Esophagus muscularis mucosa (tissue), 4 donors: ENCODE results near the gene ZNF219. TPM values are rescaled to one million over a fixed set of nuclear protein-coding genes. Genes with fewer than 3 reads are reported as not detected.

ENCODE experiments used
- DNase-seq: peaks from one replicate; pipeline ENCODE4 v3.0.0-alpha.2; 2017; ENCODE audit errors: extremely low spot score
- H3K27ac ChIP-seq, 4 donors: fragments of 200-600 bp; sonication (generic); replicated peaks in 1 of 4; 1 replicate in 3 of 4; 2 replicates in 1 of 4; pipeline ENCODE4 v1.5.1; 2016 to 2019; ENCODE audit warnings: mild to moderate bottlenecking in 1 of 4
- H3K27me3 ChIP-seq, 4 donors: fragments of 200-600 bp; sonication (generic); one replicate each; pipeline versions ENCODE4 v1.5.1 to v1.6.0; 2016 to 2019
- H3K36me3 ChIP-seq, 4 donors: fragments of 200-600 bp; sonication (generic); one replicate each; pipeline ENCODE4 v1.5.1; 2016 to 2019
- H3K4me1 ChIP-seq, 4 donors: fragments of 200-600 bp; sonication (generic); one replicate each; pipeline ENCODE4 v1.5.1; 2016 to 2019
- H3K4me3 ChIP-seq, 4 donors: fragments of 200-600 bp; sonication (generic); 1 replicate in 2 of 4; 2 replicates in 2 of 4; pipeline ENCODE4 v1.5.1; 2016 to 2019; ENCODE audit warnings: mild to moderate bottlenecking in 4 of 4, moderate library complexity in 1 of 4
- H3K9me3 ChIP-seq, 4 donors: fragments of 200-600 bp; sonication (generic); 1 replicate in 3 of 4; 2 replicates in 1 of 4; pipeline ENCODE4 v1.5.1; 2016 to 2019
- EP300 ChIP-seq: sonication (generic); formaldehyde crosslinking; IDR thresholded peaks from one replicate; pipeline ENCODE4 v1.6.1; 2017; ENCODE audit warnings: antibody characterized with exemption
- POLR2A ChIP-seq: fragments of 450-650 bp; IDR thresholded peaks from one replicate; pipeline ENCODE4 v1.6.1; 2017; ENCODE audit warnings: antibody characterized with exemption, moderate library complexity, mild to moderate bottlenecking, low read depth
- POLR2AphosphoS5 ChIP-seq, 2 donors: sonication (generic); formaldehyde crosslinking; IDR thresholded peaks; one replicate each; pipeline ENCODE4 v1.6.1; 2017; ENCODE audit warnings: antibody characterized with exemption in 2 of 2
- WGBS: methylation state at CpG from one replicate; pipeline ENCODE4 v1.1.5; 2018; 5-methylcytosine and 5-hydroxymethylcytosine counted together
- intact Hi-C: fragments of 100-400 bp; cut with DNase I; formaldehyde crosslinking; loops from one replicate; pipeline ENCODE4 v1.15.1; 2023
- total RNA-seq, 4 donors: library from RNA; depleted of rRNA; stranded (reverse); fragments of >200 nt; gene quantifications; one replicate each; pipeline versions ENCODE4 v1.1.0 to v1.2.1, GENCODE V29; 2016
- TF ChIP-seq, protein P1 (sequence below), 3 experiments: fragments of 200-600 bp in 2 of 3; fragments of 450-650 bp in 1 of 3; sonication (generic) in 2 of 3; IDR thresholded peaks; one replicate each; pipeline ENCODE4 v1.5.1; 2017 to 2019; ENCODE audit warnings: antibody characterized with exemption in 3 of 3, mild to moderate bottlenecking in 2 of 3, moderate library complexity in 1 of 3

The ZNF219 gene
- total RNA-seq, 4 donors from 2014 or later, result 64.4 to 116 (median 94.3) TPM

GRCh38 chr14:21133901-21134300 is 35.4 kb upstream of the ZNF219 start:
- Histone ChIP-seq H3K27ac (no peak overlapping the region), H3K4me1 (no peaks in the 10 kb centered on the region), H3K36me3 (no peaks in the 10 kb centered on the region), H3K27me3 (no peaks in the 10 kb centered on the region), H3K9me3 (no peaks in the 10 kb centered on the region), H3K4me3 (no peak overlapping the region)
- no peak for TF ChIP-seq POLR2AphosphoS5 (IDR thresholded peaks at IDR 0.05)
- TF ChIP-seq POLR2A, result no peak
- TF ChIP-seq EP300, result no peak
- TF ChIP-seq, protein P1, sequence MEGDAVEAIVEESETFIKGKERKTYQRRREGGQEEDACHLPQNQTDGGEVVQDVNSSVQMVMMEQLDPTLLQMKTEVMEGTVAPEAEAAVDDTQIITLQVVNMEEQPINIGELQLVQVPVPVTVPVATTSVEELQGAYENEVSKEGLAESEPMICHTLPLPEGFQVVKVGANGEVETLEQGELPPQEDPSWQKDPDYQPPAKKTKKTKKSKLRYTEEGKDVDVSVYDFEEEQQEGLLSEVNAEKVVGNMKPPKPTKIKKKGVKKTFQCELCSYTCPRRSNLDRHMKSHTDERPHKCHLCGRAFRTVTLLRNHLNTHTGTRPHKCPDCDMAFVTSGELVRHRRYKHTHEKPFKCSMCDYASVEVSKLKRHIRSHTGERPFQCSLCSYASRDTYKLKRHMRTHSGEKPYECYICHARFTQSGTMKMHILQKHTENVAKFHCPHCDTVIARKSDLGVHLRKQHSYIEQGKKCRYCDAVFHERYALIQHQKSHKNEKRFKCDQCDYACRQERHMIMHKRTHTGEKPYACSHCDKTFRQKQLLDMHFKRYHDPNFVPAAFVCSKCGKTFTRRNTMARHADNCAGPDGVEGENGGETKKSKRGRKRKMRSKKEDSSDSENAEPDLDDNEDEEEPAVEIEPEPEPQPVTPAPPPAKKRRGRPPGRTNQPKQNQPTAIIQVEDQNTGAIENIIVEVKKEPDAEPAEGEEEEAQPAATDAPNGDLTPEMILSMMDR (IDR thresholded peaks at IDR 0.05), result no peak
- no peak for DNase-seq
- intact Hi-C loops, result no loop called here
- 50% methylated on average over 1 of the region's 1 CpG for WGBS

DNA sequence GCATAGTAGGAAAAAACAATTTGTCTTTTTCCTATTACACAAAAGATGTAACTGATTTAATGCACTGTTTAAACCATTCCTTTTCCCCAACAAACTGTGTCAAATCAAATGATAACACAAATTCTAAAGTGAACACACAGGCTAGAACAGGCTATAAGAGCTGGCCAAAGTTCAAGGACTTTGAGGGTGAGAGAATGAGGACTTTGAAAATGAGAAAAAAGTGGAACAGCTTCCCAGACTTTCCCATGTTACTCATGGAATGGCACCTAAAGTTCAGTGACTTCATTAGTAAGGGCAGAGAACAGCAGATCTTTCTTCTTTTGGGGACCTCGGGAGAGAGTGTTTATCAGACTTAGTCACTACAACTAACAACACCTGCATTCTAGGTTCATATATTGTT is 25.0 kb upstream of the ZNF219 start:
- Histone ChIP-seq H3K27me3 (peaks cover 0 to 3% (median 0%) of the 10 kb centered on the region in 4 donors), H3K4me3 (no peak overlapping the region), H3K27ac (no peak overlapping the region), H3K4me1 (no peaks in the 10 kb centered on the region), H3K36me3 (no peaks in the 10 kb centered on the region), H3K9me3 (no peaks in the 10 kb centered on the region)
- DNase-seq, result no peak
- 58% methylated on average over 1 of the region's 1 CpG for WGBS
- intact Hi-C loops, result no loop called here
- TF ChIP-seq, protein P1 (IDR thresholded peaks at IDR 0.05), result no peak
- no peak for TF ChIP-seq POLR2AphosphoS5 (IDR thresholded peaks at IDR 0.05)
- no peak for TF ChIP-seq POLR2A
- no peak for TF ChIP-seq EP300

GRCh38 chr14:21121122-21121521 is 22.7 kb upstream of the ZNF219 start:
- WGBS, result 39% methylated on average over 1 of the region's 1 CpG
- DNase-seq, result no peak
- no peak overlapping the region for H3K4me3 ChIP-seq
- no peak overlapping the region for H3K27ac ChIP-seq
- H3K4me1 ChIP-seq, result no peaks in the 10 kb centered on the region
- TF ChIP-seq EP300, result no peak
- TF ChIP-seq POLR2AphosphoS5 (IDR thresholded peaks at IDR 0.05), result no peak
- TF ChIP-seq POLR2A, result no peak
- TF ChIP-seq, protein P1 (IDR thresholded peaks at IDR 0.05), result no peak
- intact Hi-C loops, result no loop called here
- no peaks in the 10 kb centered on the region for H3K9me3 ChIP-seq
- no peaks in the 10 kb centered on the region for H3K36me3 ChIP-seq
- peaks cover 0 to 3% (median 0%) of the 10 kb centered on the region in 4 donors for H3K27me3 ChIP-seq

GRCh38 chr14:21120686-21121085 is 22.2 kb upstream of the ZNF219 start:
- DNase-seq, result no peak
- Histone ChIP-seq H3K27ac (no peak overlapping the region), H3K4me1 (no peaks in the 10 kb centered on the region), H3K9me3 (no peaks in the 10 kb centered on the region), H3K36me3 (no peaks in the 10 kb centered on the region), H3K4me3 (no peak overlapping the region), H3K27me3 (no peaks in the 10 kb centered on the region)
- TF ChIP-seq, protein P1 (IDR thresholded peaks at IDR 0.05), result no peak
- TF ChIP-seq EP300, result no peak
- TF ChIP-seq POLR2A, result no peak
- intact Hi-C loops, result no loop called here
- WGBS, result 74% methylated on average over 6 of the region's 6 CpGs

- H3K4me1 ChIP-seq, result no peaks in the 10 kb centered on the region
- H3K36me3 ChIP-seq, result no peaks in the 10 kb centered on the region
- 87% methylated on average over 3 of the region's 3 CpGs for WGBS
- TF ChIP-seq EP300, result no peak
- no peak for TF ChIP-seq POLR2A
- no peak for TF ChIP-seq POLR2AphosphoS5 (IDR thresholded peaks at IDR 0.05)
- TF ChIP-seq, protein P1 (IDR thresholded peaks at IDR 0.05), result no peak
- DNase-seq, result no peak
- no peaks in the 10 kb centered on the region for H3K9me3 ChIP-seq
- intact Hi-C loops, result no loop called here
- H3K27ac ChIP-seq, result no peak overlapping the region
- no peaks in the 10 kb centered on the region for H3K27me3 ChIP-seq
- H3K4me3 ChIP-seq, result no peak overlapping the region
Measured at GRCh38 chr14:21118933-21119332, 20.5 kb upstream of the ZNF219 start.
